HEK293 (cell line): ENCODE measurements around the gene CHMP1A.
"Not testable (repeated sequence)": the region's sequence is repeated elsewhere in the genome, so short reads cannot be mapped to it uniquely, and the experiment has no call there.

ENCODE experiments used
- CTCF ChIA-PET: fragments of 350-600 bp; formaldehyde crosslinking; extraction: SDS; loops from one replicate; lab custom pipeline; 2021; ENCODE audit warnings: antibody characterized with exemption; lab: Yijun Ruan, JAX
- POLR2A ChIA-PET: fragments of 300-600 bp; formaldehyde crosslinking; extraction: SDS; loops from one replicate; lab custom pipeline; 2020; ENCODE audit warnings: antibody characterized with exemption, inconsistent platforms; lab: Yijun Ruan, JAX
- H3K27ac ChIP-seq: fragments of 200-500 bp; sonication (Bioruptor generic); 2 replicates; pipeline ENCODE4 v1.5.1; 2014; ENCODE audit warnings: low read depth, low read length, control low read depth, inconsistent platforms; ENCODE audit errors: extremely low read depth
- H3K36me3 ChIP-seq, 2 experiments: fragments of 200-500 bp in 1 of 2; sonication (Bioruptor generic) in 1 of 2; 1 replicate in 1 of 2; 2 replicates in 1 of 2; pipeline ENCODE4 v1.5.1; 2014 to 2017; ENCODE audit warnings: inconsistent platforms in 2 of 2, low read length in 2 of 2; ENCODE audit not compliant: control insufficient read depth in 2 of 2, insufficient read depth in 1 of 2
- H3K4me1 ChIP-seq: fragments of 200-500 bp; sonication (Bioruptor generic); 2 replicates; pipeline ENCODE4 v1.5.1; 2014; ENCODE audit warnings: mild to moderate bottlenecking, low read length, inconsistent platforms; ENCODE audit not compliant: control insufficient read depth, insufficient read depth
- H3K4me3 ChIP-seq: 2 replicates; pipeline ENCODE4 v1.5.1; 2011; ENCODE audit warnings: low read depth, mild to moderate bottlenecking, control low read depth, low read length, moderate library complexity
- H3K9me3 ChIP-seq: fragments of 200-500 bp; sonication (Bioruptor generic); 2 replicates; pipeline ENCODE4 v1.5.1; 2014; ENCODE audit warnings: low read depth, low read length, inconsistent platforms; ENCODE audit not compliant: control insufficient read depth, insufficient read depth
- EGR2 ChIP-seq: fragments of 450-650 bp; formaldehyde crosslinking; IDR thresholded peaks from 2 replicates; pipeline ENCODE4 v1.5.1; 2016; ENCODE audit warnings: low read depth, missing biosample characterization, missing genetic modification characterization
- ELK4 ChIP-seq: IDR thresholded peaks from 2 replicates; pipeline ENCODE4 v1.6.1; 2011; ENCODE audit warnings: mild to moderate bottlenecking, low read depth, low read length, borderline replicate concordance
- GFI1B ChIP-seq: fragments of 450-650 bp; formaldehyde crosslinking; IDR thresholded peaks from 2 replicates; pipeline ENCODE4 v1.5.1; 2016; ENCODE audit warnings: missing biosample characterization, missing genetic modification characterization
- HOXA7 ChIP-seq: sonication (generic); formaldehyde crosslinking; IDR thresholded peaks from 2 replicates; pipeline ENCODE4 v1.8.1; 2022; ENCODE audit warnings: missing genetic modification reagents, borderline replicate concordance
- KLF8 ChIP-seq: fragments of 450-650 bp; formaldehyde crosslinking; IDR thresholded peaks from 2 replicates; pipeline ENCODE4 v1.5.1; 2016; ENCODE audit warnings: missing biosample characterization, missing genetic modification characterization
- MZF1 ChIP-seq: fragments of 450-650 bp; formaldehyde crosslinking; IDR thresholded peaks from 2 replicates; pipeline ENCODE4 v1.5.1; 2017; ENCODE audit warnings: missing biosample characterization, missing genetic modification characterization, borderline replicate concordance
- OVOL3 ChIP-seq: fragments of 450-650 bp; formaldehyde crosslinking; IDR thresholded peaks from 2 replicates; pipeline ENCODE4 v1.5.1; 2016; ENCODE audit warnings: missing biosample characterization, missing genetic modification characterization
- TCF7L2 ChIP-seq: IDR thresholded peaks from 2 replicates; pipeline ENCODE4 v1.6.1; 2011; ENCODE audit warnings: low read depth, mild to moderate bottlenecking, inconsistent platforms, low read length, moderate library complexity, borderline replicate concordance
- TRIM28 ChIP-seq: IDR thresholded peaks from 2 replicates; pipeline ENCODE4 v1.6.1; 2011; ENCODE audit warnings: low read length, control low read depth, borderline replicate concordance
- ZBTB6 ChIP-seq: fragments of 450-650 bp; formaldehyde crosslinking; IDR thresholded peaks from 2 replicates; pipeline ENCODE4 v1.5.1; 2017; ENCODE audit warnings: missing biosample characterization, missing genetic modification characterization
- ZFHX2 ChIP-seq: fragments of 450-650 bp; formaldehyde crosslinking; conservative IDR thresholded peaks from 2 replicates; pipeline ENCODE4 v1.5.1; 2016; ENCODE audit warnings: missing biosample characterization, missing genetic modification characterization
- ZNF16 ChIP-seq: fragments of 450-650 bp; formaldehyde crosslinking; IDR thresholded peaks from 2 replicates; pipeline ENCODE4 v1.5.1; 2016; ENCODE audit warnings: low read depth, missing biosample characterization, missing genetic modification characterization
- ZNF175 ChIP-seq: fragments of 450-650 bp; formaldehyde crosslinking; IDR thresholded peaks from 2 replicates; pipeline ENCODE4 v1.5.1; 2016; ENCODE audit warnings: missing biosample characterization, missing genetic modification characterization
- ZNF26 ChIP-seq: fragments of 450-650 bp; formaldehyde crosslinking; IDR thresholded peaks from 2 replicates; pipeline ENCODE4 v1.5.1; 2016; ENCODE audit warnings: missing biosample characterization, missing genetic modification characterization
- ZNF362 ChIP-seq: fragments of 450-650 bp; formaldehyde crosslinking; IDR thresholded peaks from 2 replicates; pipeline ENCODE4 v1.5.1; 2016; ENCODE audit warnings: missing biosample characterization, missing genetic modification characterization
- ZNF449 ChIP-seq: fragments of 450-650 bp; formaldehyde crosslinking; IDR thresholded peaks from 2 replicates; pipeline ENCODE4 v1.5.1; 2017; ENCODE audit warnings: missing biosample characterization, mild to moderate bottlenecking, missing genetic modification characterization, moderate library complexity
- ZNF549 ChIP-seq: fragments of 450-650 bp; IDR thresholded peaks from 2 replicates; pipeline ENCODE4 v1.5.1; 2018; ENCODE audit warnings: missing biosample characterization, missing genetic modification characterization, mild to moderate bottlenecking, inconsistent platforms, moderate library complexity
- ZNF629 ChIP-seq: fragments of 450-650 bp; formaldehyde crosslinking; IDR thresholded peaks from 2 replicates; pipeline ENCODE4 v1.5.1; 2017; ENCODE audit warnings: missing biosample characterization, missing genetic modification characterization
- ZNF639 ChIP-seq: fragments of 450-650 bp; formaldehyde crosslinking; IDR thresholded peaks from 2 replicates; pipeline ENCODE4 v1.5.1; 2016; ENCODE audit warnings: missing biosample characterization, missing genetic modification characterization
- ZNF843 ChIP-seq: fragments of 450-650 bp; formaldehyde crosslinking; IDR thresholded peaks from 2 replicates; pipeline ENCODE4 v1.5.1; 2016; ENCODE audit warnings: missing biosample characterization, missing genetic modification characterization
- ZSCAN5A ChIP-seq: fragments of 450-650 bp; formaldehyde crosslinking; IDR thresholded peaks from 2 replicates; pipeline ENCODE4 v1.5.1; 2016; ENCODE audit warnings: missing biosample characterization, missing genetic modification characterization

The CHMP1A gene

GRCh38 chr16:89664238-89664637 is 6.7 kb upstream of the CHMP1A start:
- H3K9me3 ChIP-seq, H3K4me1 ChIP-seq: not testable (repeated sequence)
- TF ChIP-seq EGR2 (tag by site-specific recombination) (peak; percentile 71), ZFHX2 (tag by site-specific recombination) (peak; percentile 48)
- TF ChIP-seq, all 188 proteins: peak for 2; not testable (repeated sequence) for 186
- H3K4me3 ChIP-seq, CTCF ChIA-PET, POLR2A ChIA-PET, H3K27ac ChIP-seq: not testable (repeated sequence)
- peaks cover 11 to 54% of the 10 kb centered on the region in 2 experiments; a peak in 2 of 3 replicates for H3K36me3 ChIP-seq

- H3K4me3 ChIP-seq: no peak overlapping the region
- no peak for TF ChIP-seq KLF8 (tag by site-specific recombination)
- TF ChIP-seq GFI1B: no peak
- TF ChIP-seq ZNF629 (tag by site-specific recombination): no peak
- TF ChIP-seq ZBTB6 (tag by site-specific recombination): no peak
- no peak for TF ChIP-seq ELK4
- TF ChIP-seq TCF7L2: no peak
- TF ChIP-seq ZNF26 (tag by site-specific recombination): no peak
- TF ChIP-seq ZNF843 (tag by site-specific recombination): no peak
- no peak for TF ChIP-seq MZF1 (tag by site-specific recombination)
- no peak for TF ChIP-seq ZNF639 (tag by site-specific recombination)
- no peak for TF ChIP-seq ZNF362 (tag by site-specific recombination)
- TF ChIP-seq HOXA7 (CRISPR knock-in tag): no peak
- no peak for TF ChIP-seq ZNF449 (tag by site-specific recombination)
- no peak for TF ChIP-seq TRIM28
- no peak for TF ChIP-seq OVOL3
- no peak for TF ChIP-seq ZNF16 (tag by site-specific recombination)
- TF ChIP-seq ZNF175 (tag by site-specific recombination): no peak
- no peak for TF ChIP-seq ZNF549
- TF ChIP-seq ZSCAN5A (tag by site-specific recombination): no peak
- ChIA-PET POLR2A (no interaction called here), CTCF (no interaction called here)
- no peak overlapping the region for H3K27ac ChIP-seq
- H3K4me1 ChIP-seq: 0 out of 2 replicates have a peak, but pooled peaks cover 3% of the 10 kb centered on the region
- H3K9me3 ChIP-seq: no peaks in the 10 kb centered on the region
- peaks cover 11 to 51% of the 10 kb centered on the region in 2 experiments; a peak in 2 of 3 replicates for H3K36me3 ChIP-seq
Measured at GRCh38 chr16:89661215-89661614, 3.7 kb upstream of the CHMP1A start.
